Astrocyte (in vitro differentiated cells and primary cell): Measurements from ENCODE around the gene AUP1.

Experiments used
- EZH2 ChIP-seq: IDR thresholded peaks from 2 replicates; pipeline ENCODE4 v1.6.1; 2012; ENCODE audit warnings: mild to moderate bottlenecking, low read length, inconsistent platforms; ENCODE audit not compliant: insufficient read depth
- TF ChIP-seq, protein P1 (sequence below): IDR thresholded peaks from 2 replicates; pipeline ENCODE4 v1.5.1; 2011; ENCODE audit warnings: low read depth, mild to moderate bottlenecking, inconsistent platforms, low read length, moderate library complexity; ENCODE audit not compliant: insufficient read depth

- TF ChIP-seq, protein P1, sequence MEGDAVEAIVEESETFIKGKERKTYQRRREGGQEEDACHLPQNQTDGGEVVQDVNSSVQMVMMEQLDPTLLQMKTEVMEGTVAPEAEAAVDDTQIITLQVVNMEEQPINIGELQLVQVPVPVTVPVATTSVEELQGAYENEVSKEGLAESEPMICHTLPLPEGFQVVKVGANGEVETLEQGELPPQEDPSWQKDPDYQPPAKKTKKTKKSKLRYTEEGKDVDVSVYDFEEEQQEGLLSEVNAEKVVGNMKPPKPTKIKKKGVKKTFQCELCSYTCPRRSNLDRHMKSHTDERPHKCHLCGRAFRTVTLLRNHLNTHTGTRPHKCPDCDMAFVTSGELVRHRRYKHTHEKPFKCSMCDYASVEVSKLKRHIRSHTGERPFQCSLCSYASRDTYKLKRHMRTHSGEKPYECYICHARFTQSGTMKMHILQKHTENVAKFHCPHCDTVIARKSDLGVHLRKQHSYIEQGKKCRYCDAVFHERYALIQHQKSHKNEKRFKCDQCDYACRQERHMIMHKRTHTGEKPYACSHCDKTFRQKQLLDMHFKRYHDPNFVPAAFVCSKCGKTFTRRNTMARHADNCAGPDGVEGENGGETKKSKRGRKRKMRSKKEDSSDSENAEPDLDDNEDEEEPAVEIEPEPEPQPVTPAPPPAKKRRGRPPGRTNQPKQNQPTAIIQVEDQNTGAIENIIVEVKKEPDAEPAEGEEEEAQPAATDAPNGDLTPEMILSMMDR: no peak
- TF ChIP-seq EZH2: no peak
Observed at GRCh38 chr2:74575320-74575719, 45.8 kb upstream of the AUP1 start.
